Right atrium auricular region (tissue), 2 donors: ENCODE measurements around the gene HAGHL. TPM values are rescaled to one million over a fixed set of nuclear protein-coding genes. Genes with fewer than 3 reads are reported as not detected.

Experiments
- DNase-seq: peaks from one replicate; pipeline ENCODE4 v3.0.0-alpha.2; 2019; ENCODE audit warnings: low spot score
- H3K27ac ChIP-seq, 2 donors: fragments of 200-600 bp; sonication (generic); 1 replicate in 1 of 2; 2 replicates in 1 of 2; pipeline ENCODE4 v1.5.1; 2016 to 2019
- H3K27me3 ChIP-seq, 2 donors: fragments of 200-600 bp; sonication (generic); one replicate each; pipeline versions ENCODE4 v1.5.1 to v1.6.0; 2017 to 2019
- H3K36me3 ChIP-seq: fragments of 200-600 bp; sonication (generic); one replicate; pipeline ENCODE4 v1.5.1; 2016
- H3K4me1 ChIP-seq, 2 donors: fragments of 200-600 bp; sonication (generic); one replicate each; pipeline versions ENCODE4 v1.5.1 to v1.6.0; 2017 to 2019
- H3K4me3 ChIP-seq, 2 donors: fragments of 200-600 bp; sonication (generic); 1 replicate in 1 of 2; 2 replicates in 1 of 2; pipeline ENCODE4 v1.5.1; 2017 to 2019; ENCODE audit warnings: mild to moderate bottlenecking in 1 of 2, moderate library complexity in 1 of 2
- H3K9me3 ChIP-seq, 2 donors: fragments of 200-600 bp; sonication (generic); one replicate each; pipeline ENCODE4 v1.5.1; 2019
- total RNA-seq, 2 donors: library from RNA; depleted of rRNA; stranded (reverse); fragments of >200 nt; gene quantifications; one replicate each; pipeline ENCODE4 v1.1.0, GENCODE V29; 2016
- TF ChIP-seq, protein P1 (sequence below), 2 donors: fragments of 200-600 bp; sonication (generic); IDR thresholded peaks; one replicate each; pipeline ENCODE4 v1.5.1; 2019; ENCODE audit warnings: antibody characterized with exemption in 2 of 2

The HAGHL gene
- total RNA-seq, 2 donors from 2014 or later: 9.6 to 9.7 TPM

DNA sequence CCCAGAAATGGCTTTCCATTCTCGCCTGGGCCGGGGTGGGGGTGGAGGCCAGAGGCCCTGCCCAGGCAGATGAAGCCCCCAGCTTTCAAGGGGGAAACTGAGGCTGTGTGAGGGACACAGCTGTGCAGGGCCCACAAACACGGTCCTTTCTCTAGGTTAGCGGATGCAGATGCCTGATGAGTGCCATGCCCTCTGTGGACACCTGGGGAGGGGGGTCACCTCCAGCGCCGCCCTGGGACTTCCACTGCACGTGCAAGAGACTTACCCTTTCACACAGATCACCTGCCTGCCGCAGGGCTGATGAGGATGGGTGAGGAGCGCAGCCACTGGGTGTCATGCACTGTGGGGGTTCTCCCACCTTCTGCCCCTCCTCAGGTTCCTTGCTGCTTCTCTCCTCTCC lies 8.5 kb upstream of the HAGHL start:
- no peak overlapping the region for H3K4me3 ChIP-seq
- no peak for DNase-seq
- no peaks in the 10 kb centered on the region for H3K27me3 ChIP-seq
- peaks cover 0 to 58% of the 10 kb centered on the region in 2 donors for H3K4me1 ChIP-seq
- H3K36me3 ChIP-seq: no peaks in the 10 kb centered on the region
- no peak overlapping the region for H3K27ac ChIP-seq
- H3K9me3 ChIP-seq: no peaks in the 10 kb centered on the region
- TF ChIP-seq, protein P1, sequence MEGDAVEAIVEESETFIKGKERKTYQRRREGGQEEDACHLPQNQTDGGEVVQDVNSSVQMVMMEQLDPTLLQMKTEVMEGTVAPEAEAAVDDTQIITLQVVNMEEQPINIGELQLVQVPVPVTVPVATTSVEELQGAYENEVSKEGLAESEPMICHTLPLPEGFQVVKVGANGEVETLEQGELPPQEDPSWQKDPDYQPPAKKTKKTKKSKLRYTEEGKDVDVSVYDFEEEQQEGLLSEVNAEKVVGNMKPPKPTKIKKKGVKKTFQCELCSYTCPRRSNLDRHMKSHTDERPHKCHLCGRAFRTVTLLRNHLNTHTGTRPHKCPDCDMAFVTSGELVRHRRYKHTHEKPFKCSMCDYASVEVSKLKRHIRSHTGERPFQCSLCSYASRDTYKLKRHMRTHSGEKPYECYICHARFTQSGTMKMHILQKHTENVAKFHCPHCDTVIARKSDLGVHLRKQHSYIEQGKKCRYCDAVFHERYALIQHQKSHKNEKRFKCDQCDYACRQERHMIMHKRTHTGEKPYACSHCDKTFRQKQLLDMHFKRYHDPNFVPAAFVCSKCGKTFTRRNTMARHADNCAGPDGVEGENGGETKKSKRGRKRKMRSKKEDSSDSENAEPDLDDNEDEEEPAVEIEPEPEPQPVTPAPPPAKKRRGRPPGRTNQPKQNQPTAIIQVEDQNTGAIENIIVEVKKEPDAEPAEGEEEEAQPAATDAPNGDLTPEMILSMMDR (IDR thresholded peaks at IDR 0.05): no peak

DNA sequence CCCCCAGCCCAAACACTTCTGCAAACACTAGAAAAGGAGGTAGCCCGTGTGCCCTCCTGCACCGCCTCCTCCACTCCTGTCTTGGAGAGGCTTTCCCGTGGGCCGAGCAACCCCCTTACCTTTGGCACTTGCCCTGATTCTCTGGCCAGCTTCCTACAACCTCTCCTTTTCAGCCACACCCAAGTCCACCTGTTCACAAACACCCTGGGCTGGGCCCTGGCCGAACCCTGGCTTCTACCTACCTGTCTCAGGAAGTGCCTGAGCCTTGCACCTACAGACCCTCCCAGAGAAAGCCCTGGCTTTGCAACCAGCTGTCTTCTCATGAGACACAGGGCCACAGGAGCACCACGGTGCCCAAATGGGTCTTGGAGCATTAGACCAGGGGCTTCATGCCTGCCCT lies 8.0 kb upstream of the HAGHL start:
- TF ChIP-seq, protein P1 (IDR thresholded peaks at IDR 0.05): no peak
- Histone ChIP-seq H3K4me3 (no peak overlapping the region), H3K27ac (no peak overlapping the region), H3K27me3 (no peaks in the 10 kb centered on the region), H3K4me1 (peaks cover 0 to 58% of the 10 kb centered on the region in 2 donors), H3K36me3 (no peaks in the 10 kb centered on the region), H3K9me3 (no peaks in the 10 kb centered on the region)
- no peak for DNase-seq

DNA sequence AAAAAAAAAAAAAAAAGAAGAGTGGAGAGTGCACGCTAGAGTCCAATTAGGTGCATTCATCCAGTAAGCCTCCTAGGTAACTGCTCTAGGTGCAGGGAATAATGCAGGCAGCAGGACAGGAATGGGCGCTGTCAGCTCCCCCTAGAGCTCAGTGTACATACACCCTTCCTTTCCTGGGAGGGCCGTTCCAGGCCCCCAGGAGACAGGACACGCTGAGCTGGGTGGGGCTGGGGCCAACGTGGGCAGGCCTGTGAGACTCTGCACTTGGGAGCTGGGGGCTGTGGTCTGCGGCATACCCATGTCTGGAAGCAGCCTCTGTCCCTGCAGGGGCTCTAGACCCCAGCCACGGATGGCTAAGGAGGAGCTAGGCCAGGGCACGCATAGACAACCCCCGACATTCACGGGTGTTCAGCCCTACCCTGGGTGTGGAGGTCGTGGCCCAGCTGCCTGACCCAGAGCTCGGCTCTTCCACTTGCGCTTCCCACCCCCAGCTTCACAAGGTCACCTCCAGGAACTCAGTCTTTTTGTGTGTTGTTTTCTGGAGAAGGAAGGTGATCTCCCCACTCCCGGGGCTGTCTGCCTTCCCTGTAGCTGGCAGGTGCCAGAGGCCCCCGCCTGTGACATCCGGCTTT lies 7.0 kb upstream of the HAGHL start:
- DNase-seq: no peak
- Histone ChIP-seq H3K4me3 (peak overlapping the region; percentile 65 to 83), H3K9me3 (no peaks in the 10 kb centered on the region), H3K27ac (peak overlapping the region; percentile 91 to 92), H3K4me1 (peaks cover 0 to 49% of the 10 kb centered on the region in 2 donors), H3K36me3 (no peaks in the 10 kb centered on the region), H3K27me3 (no peaks in the 10 kb centered on the region)
- TF ChIP-seq, protein P1 (IDR thresholded peaks at IDR 0.05): no peak

DNA sequence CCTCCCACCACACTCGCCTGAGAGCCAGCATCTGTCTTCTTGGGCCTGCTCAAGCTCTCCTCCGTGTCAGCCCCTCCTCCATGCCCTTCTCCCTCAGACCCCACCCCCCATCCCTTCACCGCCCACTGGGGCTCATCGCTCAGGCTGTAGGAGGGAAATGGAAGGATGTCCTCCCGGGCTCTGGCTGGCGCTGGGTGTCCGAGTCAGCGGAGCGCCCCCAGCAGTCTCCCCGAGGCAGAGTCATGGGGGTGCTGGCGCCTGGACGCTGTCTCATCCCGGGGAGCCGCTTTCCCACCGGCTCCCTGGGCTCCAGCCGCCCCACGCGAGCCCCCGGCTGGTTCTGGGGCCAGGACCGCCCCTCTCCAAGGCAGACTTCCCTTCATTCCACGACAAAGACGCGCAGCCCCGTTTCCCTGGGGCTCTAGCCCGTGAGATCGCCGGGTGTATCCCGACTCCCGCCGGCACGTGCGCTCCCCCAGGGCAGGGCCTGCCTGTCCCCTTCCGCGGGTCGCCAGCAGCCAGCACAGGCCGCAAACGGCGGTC lies 6.4 kb upstream of the HAGHL start:
- peak overlapping the region; percentile 91 to 92 for H3K27ac ChIP-seq
- peaks cover 0 to 49% of the 10 kb centered on the region in 2 donors for H3K4me1 ChIP-seq
- H3K4me3 ChIP-seq: peak overlapping the region; percentile 65 to 83
- no peak for DNase-seq
- TF ChIP-seq, protein P1 (IDR thresholded peaks at IDR 0.05): peak in 1 of 2 donors; percentile 27
- H3K27me3 ChIP-seq: no peaks in the 10 kb centered on the region
- no peaks in the 10 kb centered on the region for H3K9me3 ChIP-seq
- no peaks in the 10 kb centered on the region for H3K36me3 ChIP-seq

DNA sequence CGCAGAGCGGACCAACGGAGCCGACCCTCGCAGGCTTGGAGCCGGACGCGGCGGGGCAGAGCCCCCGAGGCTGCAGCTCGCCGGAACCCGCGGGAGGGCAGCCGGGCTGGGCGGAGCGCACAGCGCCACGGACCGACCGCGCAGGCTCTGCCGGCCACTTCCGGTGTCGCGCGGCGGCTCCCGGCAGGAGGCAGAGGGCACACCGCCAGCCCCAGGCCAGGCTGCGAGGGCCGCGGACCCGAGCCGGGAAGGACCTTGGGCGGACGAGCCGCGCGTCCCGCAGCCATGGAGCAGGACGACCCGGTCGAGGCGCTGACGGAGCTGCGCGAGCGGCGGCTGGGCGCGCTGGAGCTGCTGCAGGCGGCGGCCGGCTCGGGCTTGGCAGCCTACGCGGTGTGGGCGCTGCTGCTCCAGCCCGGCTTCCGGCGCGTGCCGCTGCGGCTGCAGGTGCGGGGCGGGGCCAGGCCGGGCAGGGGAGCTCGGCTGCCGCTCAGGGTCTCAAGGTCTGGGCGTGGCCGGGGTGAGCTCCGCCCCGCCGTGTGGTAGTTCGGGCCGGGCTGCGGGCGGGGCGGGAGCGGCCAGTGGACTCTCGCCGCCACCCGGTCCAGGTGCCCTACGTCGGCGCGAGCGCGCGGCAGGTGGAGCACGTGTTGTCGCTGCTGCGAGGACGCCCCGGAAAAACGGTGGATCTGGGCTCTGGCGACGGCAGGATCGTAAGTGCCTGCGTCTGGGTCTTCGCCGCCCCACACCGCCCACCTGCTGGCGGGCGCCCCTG lies 5.7 kb upstream of the HAGHL start, which contains the start of gene ANTKMT:
Gene ANTKMT (plus strand): TSS at position 157 of the 775 bp plus-strand sequence. CDS start 129 bp downstream, at position 286.
- Histone ChIP-seq H3K27me3 (no peaks in the 10 kb centered on the region), H3K4me1 (peaks cover 0 to 44% of the 10 kb centered on the region in 2 donors), H3K36me3 (no peaks in the 10 kb centered on the region), H3K9me3 (no peaks in the 10 kb centered on the region), H3K27ac (peak within 1 kb of the TSS; percentile 91 to 92), H3K4me3 (peak within 1 kb of the TSS; percentile 65 to 83)
- DNase-seq: no peak
- TF ChIP-seq, protein P1 (IDR thresholded peaks at IDR 0.05): peak in 1 of 2 donors; percentile 19
